Measurements from ENCODE around the gene NUTF2.
"Not testable (repeated sequence)": the region's sequence is repeated elsewhere in the genome, so short reads cannot be mapped to it uniquely, and the experiment has no call there.

NUTF2 gene

DNA sequence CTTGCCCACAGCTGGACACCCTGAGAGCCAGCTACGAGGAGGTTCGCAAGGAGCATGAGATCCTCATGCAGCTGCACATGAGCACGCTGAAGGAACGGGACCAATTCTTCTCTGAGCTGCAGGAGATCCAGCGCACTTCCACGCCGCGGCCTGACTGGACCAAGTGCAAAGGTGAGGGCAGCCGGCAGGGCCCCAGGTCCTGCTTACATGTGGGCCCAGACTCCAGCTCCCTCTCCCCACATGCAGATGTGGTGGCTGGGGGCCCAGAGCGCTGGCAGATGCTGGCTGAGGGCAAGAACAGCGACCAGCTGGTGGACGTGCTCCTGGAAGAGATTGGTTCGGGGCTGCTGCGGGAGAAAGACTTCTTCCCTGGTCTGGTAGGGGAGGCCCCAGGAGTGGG, 20.8 kb upstream of the NUTF2 start:
- TF ChIP-seq, protein P1, sequence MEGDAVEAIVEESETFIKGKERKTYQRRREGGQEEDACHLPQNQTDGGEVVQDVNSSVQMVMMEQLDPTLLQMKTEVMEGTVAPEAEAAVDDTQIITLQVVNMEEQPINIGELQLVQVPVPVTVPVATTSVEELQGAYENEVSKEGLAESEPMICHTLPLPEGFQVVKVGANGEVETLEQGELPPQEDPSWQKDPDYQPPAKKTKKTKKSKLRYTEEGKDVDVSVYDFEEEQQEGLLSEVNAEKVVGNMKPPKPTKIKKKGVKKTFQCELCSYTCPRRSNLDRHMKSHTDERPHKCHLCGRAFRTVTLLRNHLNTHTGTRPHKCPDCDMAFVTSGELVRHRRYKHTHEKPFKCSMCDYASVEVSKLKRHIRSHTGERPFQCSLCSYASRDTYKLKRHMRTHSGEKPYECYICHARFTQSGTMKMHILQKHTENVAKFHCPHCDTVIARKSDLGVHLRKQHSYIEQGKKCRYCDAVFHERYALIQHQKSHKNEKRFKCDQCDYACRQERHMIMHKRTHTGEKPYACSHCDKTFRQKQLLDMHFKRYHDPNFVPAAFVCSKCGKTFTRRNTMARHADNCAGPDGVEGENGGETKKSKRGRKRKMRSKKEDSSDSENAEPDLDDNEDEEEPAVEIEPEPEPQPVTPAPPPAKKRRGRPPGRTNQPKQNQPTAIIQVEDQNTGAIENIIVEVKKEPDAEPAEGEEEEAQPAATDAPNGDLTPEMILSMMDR (conservative IDR thresholded peaks at IDR 0.05): no peak
- no peak overlapping the region for H3K27ac ChIP-seq

DNA sequence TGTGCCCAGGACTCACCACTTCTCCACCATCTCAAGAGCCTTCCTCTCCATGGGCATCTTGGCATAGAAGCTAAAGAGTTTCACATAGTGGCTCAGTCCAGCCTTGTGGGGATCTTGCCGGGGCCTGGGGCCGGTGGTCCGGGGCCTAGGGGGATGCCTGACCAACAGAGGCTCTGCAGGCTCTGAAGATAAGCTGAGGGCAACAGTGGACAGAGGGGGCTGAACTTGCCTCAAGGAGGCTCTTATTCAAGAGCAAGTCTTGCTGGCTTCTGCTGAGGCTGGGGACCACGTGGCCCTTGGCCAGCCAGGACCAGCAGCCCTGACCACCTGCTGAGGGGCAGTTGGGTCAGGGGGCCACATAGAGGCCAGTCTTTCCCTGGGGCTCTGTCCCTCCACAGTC, 18.1 kb upstream of the NUTF2 start:
- H3K27ac ChIP-seq: no peak overlapping the region
- TF ChIP-seq, protein P1 (conservative IDR thresholded peaks at IDR 0.05): no peak

DNA sequence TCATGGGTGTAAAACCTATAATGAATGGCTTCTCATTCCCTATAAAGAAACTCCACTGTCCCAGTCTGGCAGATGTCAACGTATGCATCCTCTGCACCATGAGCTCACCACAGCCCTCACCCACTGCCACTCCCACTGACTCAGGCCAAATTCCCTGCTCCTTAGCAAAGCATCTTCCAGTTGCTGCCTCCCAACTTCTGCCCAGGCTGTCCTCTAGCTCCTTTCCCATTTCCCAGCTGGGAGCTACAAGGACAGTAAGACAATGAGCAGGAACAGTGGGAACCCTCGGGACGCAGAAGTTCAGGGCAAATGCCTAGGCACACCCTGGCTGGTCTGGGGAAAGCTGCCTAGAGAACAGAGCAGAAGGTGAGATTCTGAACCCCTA, 13.7 kb upstream of the NUTF2 start:
- TF ChIP-seq, protein P1 (conservative IDR thresholded peaks at IDR 0.05): no peak
- peak overlapping the region; percentile 65; the same call in 1 of the 2 replicates for H3K27ac ChIP-seq

DNA sequence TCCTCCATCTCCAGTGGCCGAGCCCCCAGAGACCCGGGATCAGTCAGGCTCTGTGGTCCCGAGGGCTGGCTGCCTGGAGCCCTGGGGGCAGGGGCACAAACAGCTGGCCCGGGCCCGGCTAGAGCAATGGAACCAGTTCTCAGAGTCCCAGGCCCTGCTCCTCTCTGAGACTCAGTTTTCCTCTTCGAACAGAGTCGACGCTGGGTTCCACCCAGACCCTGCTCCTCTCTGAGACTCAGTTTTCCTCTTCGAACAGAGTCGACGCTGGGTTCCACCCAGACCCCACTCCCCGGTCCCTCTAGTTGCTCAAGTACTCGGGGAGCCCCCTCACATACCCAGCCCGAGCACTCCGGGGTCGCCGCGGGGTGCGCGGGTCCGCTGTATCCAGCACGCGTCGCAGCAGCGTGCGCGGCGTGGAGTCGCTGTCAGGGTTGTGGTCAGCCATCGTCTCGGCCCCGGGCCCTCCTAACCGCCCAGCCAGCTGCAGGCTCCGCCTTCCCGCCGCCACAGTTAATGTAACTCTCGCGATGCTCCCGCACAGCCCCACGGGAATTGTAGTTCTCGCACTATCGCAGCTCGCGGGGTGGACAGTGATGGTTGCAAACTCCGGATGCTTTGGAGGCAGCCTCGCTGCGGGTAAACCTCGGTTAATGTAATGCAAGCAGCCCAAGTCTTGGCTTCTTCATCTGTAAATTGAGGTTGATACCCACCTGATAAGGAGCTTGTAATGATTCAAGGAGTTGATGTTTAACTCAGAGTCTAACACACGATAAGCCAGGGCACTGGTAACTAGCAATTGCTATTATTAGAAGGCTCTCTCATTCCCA, 13.1 kb upstream of the NUTF2 start:
- TF ChIP-seq, protein P1 (conservative IDR thresholded peaks at IDR 0.05): no peak
- peak overlapping the region; percentile 65; the same call in 1 of the 2 replicates for H3K27ac ChIP-seq

DNA sequence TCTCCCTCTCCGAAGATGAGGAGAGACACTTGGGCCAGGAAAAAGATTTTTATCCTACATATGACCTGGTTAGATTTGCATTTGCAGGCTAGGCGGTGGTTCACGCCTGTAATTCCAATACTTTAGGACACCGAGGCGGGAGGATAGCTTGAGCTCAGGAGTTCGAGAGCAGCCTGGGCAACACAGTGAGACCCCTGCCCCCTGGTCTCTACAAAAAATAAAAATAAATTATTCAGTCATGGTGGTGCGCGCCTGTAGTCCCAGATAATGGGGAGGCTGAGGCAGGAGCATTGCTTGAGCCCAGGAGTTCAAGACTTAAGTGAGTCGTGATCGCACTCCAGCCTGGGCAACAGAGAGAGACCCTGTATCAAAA, 12.5 kb upstream of the NUTF2 start:
- peak overlapping the region; percentile 65; the same call in 1 of the 2 replicates for H3K27ac ChIP-seq
- TF ChIP-seq, protein P1 (conservative IDR thresholded peaks at IDR 0.05): no peak

DNA sequence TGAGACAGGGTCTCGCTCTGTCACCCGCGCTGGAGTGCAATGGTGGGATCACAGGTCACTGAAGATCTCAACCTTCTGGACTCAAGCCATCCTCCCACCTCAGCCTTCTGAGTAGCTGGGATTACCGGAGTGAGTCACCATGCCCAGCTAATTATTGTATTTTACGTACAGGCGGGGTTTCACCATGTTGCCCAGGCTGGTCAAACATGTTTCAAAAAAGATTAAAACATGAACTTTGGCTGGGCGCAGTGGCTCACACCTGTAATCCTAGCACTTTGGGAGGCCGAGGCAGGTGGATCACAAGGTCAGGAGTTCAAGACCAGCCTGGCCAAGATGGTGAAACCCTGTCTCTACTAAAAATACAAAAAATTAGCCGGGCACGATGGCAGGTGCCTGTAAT, 9.5 kb upstream of the NUTF2 start:
- H3K27ac ChIP-seq: not testable (repeated sequence)

DNA sequence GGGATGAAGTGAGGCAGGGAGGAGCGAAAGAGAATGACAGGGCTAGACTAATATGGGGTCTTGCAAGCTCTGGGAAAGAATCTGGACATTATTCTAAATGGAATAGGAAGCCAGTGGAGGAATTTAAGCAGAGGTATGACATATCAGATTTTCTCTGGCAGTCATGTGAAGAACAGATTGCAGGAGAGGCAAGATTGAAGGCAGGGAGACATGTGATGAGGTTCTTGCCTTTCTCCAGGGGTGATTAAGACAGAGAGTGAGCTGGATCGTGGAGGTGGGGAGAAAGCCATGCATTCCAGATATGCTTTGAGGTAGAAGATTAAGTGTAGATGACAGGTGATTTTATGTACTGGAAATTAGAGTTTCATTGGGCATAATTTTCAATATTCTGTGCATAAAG, 8.9 kb upstream of the NUTF2 start:
- H3K27ac ChIP-seq: no peak overlapping the region
- TF ChIP-seq, protein P1 (conservative IDR thresholded peaks at IDR 0.05): no peak

DNA sequence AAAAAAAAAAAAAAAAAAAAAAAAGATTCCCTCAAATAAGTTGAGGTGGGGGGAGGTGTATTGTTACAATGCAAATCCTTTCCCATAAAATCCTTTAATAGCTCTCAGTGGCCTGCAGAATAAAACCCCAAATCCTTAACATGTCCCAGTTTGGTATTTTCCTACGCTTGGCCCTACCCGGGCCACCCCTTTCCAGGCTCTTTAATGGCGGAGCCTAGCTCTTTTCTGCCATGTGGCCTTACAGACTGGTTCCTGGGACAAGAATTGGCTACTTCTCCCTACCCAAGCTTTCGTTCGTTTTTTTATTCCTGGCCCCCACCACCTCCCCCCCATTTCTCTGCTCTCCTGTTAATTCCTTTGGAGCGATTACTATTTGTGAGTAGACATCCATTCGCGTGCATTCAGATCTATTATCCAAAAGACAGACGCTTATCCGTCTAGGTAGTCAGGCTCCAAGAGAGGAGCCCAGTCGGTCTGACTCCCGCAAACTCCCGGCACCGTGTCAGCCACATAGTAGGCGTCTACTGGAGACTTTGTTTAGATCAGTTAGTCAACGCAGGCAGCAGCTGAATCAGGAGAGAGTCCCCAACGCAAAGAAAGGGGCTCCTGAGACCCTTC, 5.4 kb upstream of the NUTF2 start:
- peak overlapping the region; percentile 85 for H3K27ac ChIP-seq
- TF ChIP-seq, protein P1 (conservative IDR thresholded peaks at IDR 0.05): no peak
